ENCODE measurements around the gene PDLIM4.

PDLIM4 gene

GRCh38 chr5:132305420-132305819 lies 47.9 kb downstream of the PDLIM4 start:
- TF ChIP-seq CTCF (conservative IDR thresholded peaks at IDR 0.05; ENCODE audit: low read depth, low read length) = no peak
- DNase-seq (ENCODE audit: low read depth) = no peak
- no peak overlapping the region for H3K4me3 ChIP-seq (ENCODE audit: low read length)

- DNase-seq (ENCODE audit: low read depth) = no peak
- TF ChIP-seq CTCF (conservative IDR thresholded peaks at IDR 0.05; ENCODE audit: low read depth, low read length) = no peak
- H3K4me3 ChIP-seq (ENCODE audit: low read length) = no peak overlapping the region
Observed at GRCh38 chr5:132308701-132309100, 51.2 kb downstream of the PDLIM4 start.

GRCh38 chr5:132309679-132310078 lies 52.2 kb downstream of the PDLIM4 start:
- no peak overlapping the region for H3K4me3 ChIP-seq (ENCODE audit: low read length)
- DNase-seq (ENCODE audit: low read depth) = no peak
- TF ChIP-seq CTCF (conservative IDR thresholded peaks at IDR 0.05; ENCODE audit: low read depth, low read length) = no peak

- H3K4me3 ChIP-seq (ENCODE audit: low read length) = no peak overlapping the region
- TF ChIP-seq CTCF (conservative IDR thresholded peaks at IDR 0.05; ENCODE audit: low read depth, low read length) = no peak
- DNase-seq (ENCODE audit: low read depth) = no peak
Observed at GRCh38 chr5:132310141-132310834, 52.8 kb downstream of the PDLIM4 start.

- TF ChIP-seq CTCF (conservative IDR thresholded peaks at IDR 0.05; ENCODE audit: low read depth, low read length) = no peak
- no peak overlapping the region for H3K4me3 ChIP-seq (ENCODE audit: low read length)
- DNase-seq (ENCODE audit: low read depth) = no peak
Observed at GRCh38 chr5:132313366-132313765, 55.9 kb downstream of the PDLIM4 start.

GRCh38 chr5:132313961-132314432 lies 56.5 kb downstream of the PDLIM4 start:
- no peak for DNase-seq (ENCODE audit: low read depth)
- no peak overlapping the region for H3K4me3 ChIP-seq (ENCODE audit: low read length)
- no peak for TF ChIP-seq CTCF (conservative IDR thresholded peaks at IDR 0.05; ENCODE audit: low read depth, low read length)

GRCh38 chr5:132315529-132316067 lies 58.1 kb downstream of the PDLIM4 start:
- H3K4me3 ChIP-seq (ENCODE audit: low read length) = no peak overlapping the region
- no peak for DNase-seq (ENCODE audit: low read depth)
- no peak for TF ChIP-seq CTCF (conservative IDR thresholded peaks at IDR 0.05; ENCODE audit: low read depth, low read length)

Measured in retinal pigment epithelial cell (primary cell).